Activated naive CD8-positive, alpha-beta T cell treated with anti-CD3 and anti-CD28 coated beads for 36 hours (primary cell): ENCODE results near the gene SP3. TPM values are rescaled to one million over a fixed set of nuclear protein-coding genes. Genes with fewer than 3 reads are reported as not detected.

Experiments
- DNase-seq: peaks from one replicate; pipeline ENCODE4 v3.0.0; 2021
- H3K27ac Mint-ChIP-seq: one replicate; pipeline ENCODE4 v1.8.0; 2022; ENCODE audit warnings: mild to moderate bottlenecking, moderate library complexity, mixed read lengths
- H3K27me3 Mint-ChIP-seq: one replicate; pipeline ENCODE4 v1.8.0; 2022; ENCODE audit warnings: mild to moderate bottlenecking, mixed read lengths
- H3K36me3 Mint-ChIP-seq: one replicate; pipeline ENCODE4 v1.8.0; 2021; ENCODE audit warnings: mild to moderate bottlenecking, mixed read lengths
- H3K4me1 Mint-ChIP-seq: one replicate; pipeline ENCODE4 v1.8.0; 2021; ENCODE audit warnings: mixed read lengths
- H3K4me3 Mint-ChIP-seq: one replicate; pipeline ENCODE4 v1.8.0; 2022; ENCODE audit warnings: mild to moderate bottlenecking, moderate library complexity, mixed read lengths
- H3K9me3 Mint-ChIP-seq: one replicate; pipeline ENCODE4 v1.8.0; 2022; ENCODE audit warnings: mixed read lengths
- total RNA-seq, 2 experiments: library from RNA; stranded (reverse); gene quantifications; one replicate each; pipeline ENCODE4 v1.2.3, GENCODE V29; 2021

Gene SP3
- total RNA-seq, 2 experiments from 2014 or later, result 84.7 to 86.8 TPM

- no peaks in the 10 kb centered on the region for H3K9me3 Mint-ChIP-seq
- H3K27me3 Mint-ChIP-seq, result no peaks in the 10 kb centered on the region
- H3K4me1 Mint-ChIP-seq, result peaks cover 4% of the 10 kb centered on the region
- H3K4me3 Mint-ChIP-seq, result no peak overlapping the region
- DNase-seq, result no peak
- H3K27ac Mint-ChIP-seq, result no peak overlapping the region
- H3K36me3 Mint-ChIP-seq, result no peaks in the 10 kb centered on the region
These were observed 20.4 kb upstream of the SP3 start for GRCh38 chr2:173985605-173985992.

GRCh38 chr2:173984866-173985604 is 19.9 kb upstream of the SP3 start:
- Mint-ChIP-seq H3K27me3 (no peaks in the 10 kb centered on the region), H3K27ac (no peak overlapping the region), H3K36me3 (no peaks in the 10 kb centered on the region), H3K4me3 (no peak overlapping the region), H3K9me3 (no peaks in the 10 kb centered on the region), H3K4me1 (peaks cover 4% of the 10 kb centered on the region)
- DNase-seq, result no peak

- H3K9me3 Mint-ChIP-seq, result no peaks in the 10 kb centered on the region
- H3K4me1 Mint-ChIP-seq, result peaks cover 8% of the 10 kb centered on the region
- no peaks in the 10 kb centered on the region for H3K27me3 Mint-ChIP-seq
- no peak overlapping the region for H3K4me3 Mint-ChIP-seq
- H3K36me3 Mint-ChIP-seq, result no peaks in the 10 kb centered on the region
- DNase-seq, result no peak
- H3K27ac Mint-ChIP-seq, result no peak overlapping the region
These were observed 18.3 kb upstream of the SP3 start for GRCh38 chr2:173983391-173983871.

- Mint-ChIP-seq H3K27ac (no peak overlapping the region), H3K9me3 (no peaks in the 10 kb centered on the region), H3K4me1 (peaks cover 10% of the 10 kb centered on the region), H3K4me3 (no peak overlapping the region), H3K27me3 (no peaks in the 10 kb centered on the region), H3K36me3 (no peaks in the 10 kb centered on the region)
- DNase-seq, result no peak
These were observed 17.7 kb upstream of the SP3 start for GRCh38 chr2:173982918-173983317.

- H3K4me1 Mint-ChIP-seq, result peaks cover 11% of the 10 kb centered on the region
- no peaks in the 10 kb centered on the region for H3K9me3 Mint-ChIP-seq
- DNase-seq, result no peak
- no peak overlapping the region for H3K27ac Mint-ChIP-seq
- H3K27me3 Mint-ChIP-seq, result no peaks in the 10 kb centered on the region
- no peaks in the 10 kb centered on the region for H3K36me3 Mint-ChIP-seq
- H3K4me3 Mint-ChIP-seq, result no peak overlapping the region
These were observed 17.1 kb upstream of the SP3 start for GRCh38 chr2:173982182-173982714.

- no peak overlapping the region for H3K4me3 Mint-ChIP-seq
- peaks cover 11% of the 10 kb centered on the region for H3K4me1 Mint-ChIP-seq
- no peaks in the 10 kb centered on the region for H3K27me3 Mint-ChIP-seq
- no peaks in the 10 kb centered on the region for H3K36me3 Mint-ChIP-seq
- DNase-seq, result no peak
- no peak overlapping the region for H3K27ac Mint-ChIP-seq
- no peaks in the 10 kb centered on the region for H3K9me3 Mint-ChIP-seq
These were observed 16.3 kb upstream of the SP3 start for GRCh38 chr2:173981520-173981919.

- Mint-ChIP-seq H3K4me1 (peaks cover 9% of the 10 kb centered on the region), H3K27ac (no peak overlapping the region), H3K9me3 (no peaks in the 10 kb centered on the region), H3K4me3 (no peak overlapping the region), H3K27me3 (peaks cover 7% of the 10 kb centered on the region), H3K36me3 (no peaks in the 10 kb centered on the region)
- DNase-seq, result no peak
These were observed 14.7 kb upstream of the SP3 start for GRCh38 chr2:173979751-173980351.

GRCh38 chr2:173978447-173978846 is 13.3 kb upstream of the SP3 start:
- peak overlapping the region; percentile 35 for H3K27ac Mint-ChIP-seq
- no peaks in the 10 kb centered on the region for H3K36me3 Mint-ChIP-seq
- H3K27me3 Mint-ChIP-seq, result peaks cover 9% of the 10 kb centered on the region
- no peak overlapping the region for H3K4me3 Mint-ChIP-seq
- DNase-seq, result peak; percentile 26
- no peaks in the 10 kb centered on the region for H3K9me3 Mint-ChIP-seq
- peaks cover 9% of the 10 kb centered on the region for H3K4me1 Mint-ChIP-seq

- Mint-ChIP-seq H3K27ac (no peak overlapping the region), H3K4me1 (peaks cover 5% of the 10 kb centered on the region), H3K9me3 (no peaks in the 10 kb centered on the region), H3K36me3 (no peaks in the 10 kb centered on the region), H3K27me3 (peaks cover 9% of the 10 kb centered on the region), H3K4me3 (no peak overlapping the region)
- no peak for DNase-seq
These were observed 7.5 kb upstream of the SP3 start for GRCh38 chr2:173972636-173973035.

GRCh38 chr2:173972165-173972564 is 7.0 kb upstream of the SP3 start:
- Mint-ChIP-seq H3K4me1 (peaks cover 5% of the 10 kb centered on the region), H3K9me3 (no peaks in the 10 kb centered on the region), H3K4me3 (no peak overlapping the region), H3K27me3 (peaks cover 9% of the 10 kb centered on the region), H3K36me3 (no peaks in the 10 kb centered on the region), H3K27ac (no peak overlapping the region)
- no peak for DNase-seq

- Mint-ChIP-seq H3K4me3 (no peak overlapping the region), H3K36me3 (peaks cover 3% of the 10 kb centered on the region), H3K4me1 (peaks cover 19% of the 10 kb centered on the region), H3K27me3 (peaks cover 5% of the 10 kb centered on the region), H3K9me3 (no peaks in the 10 kb centered on the region), H3K27ac (no peak overlapping the region)
- no peak for DNase-seq
These were observed 5.3 kb upstream of the SP3 start for GRCh38 chr2:173970516-173970924.

GRCh38 chr2:173969886-173970285 is 4.7 kb upstream of the SP3 start:
- Mint-ChIP-seq H3K4me3 (no peak overlapping the region), H3K4me1 (peaks cover 19% of the 10 kb centered on the region), H3K9me3 (no peaks in the 10 kb centered on the region), H3K27ac (no peak overlapping the region), H3K27me3 (peaks cover 2% of the 10 kb centered on the region), H3K36me3 (peaks cover 3% of the 10 kb centered on the region)
- no peak for DNase-seq

- Mint-ChIP-seq H3K27me3 (no peaks in the 10 kb centered on the region), H3K4me3 (no peak overlapping the region), H3K36me3 (peaks cover 3% of the 10 kb centered on the region), H3K9me3 (no peaks in the 10 kb centered on the region), H3K4me1 (peaks cover 19% of the 10 kb centered on the region), H3K27ac (no peak overlapping the region)
- DNase-seq, result no peak
These were observed 3.4 kb upstream of the SP3 start for GRCh38 chr2:173968551-173968950.

GRCh38 chr2:173966274-173967098 is 1.3 kb upstream of the SP3 start:
- H3K27ac Mint-ChIP-seq, result peak overlapping the region; percentile 99
- H3K4me1 Mint-ChIP-seq, result peaks cover 23% of the 10 kb centered on the region
- H3K36me3 Mint-ChIP-seq, result peaks cover 17% of the 10 kb centered on the region
- H3K9me3 Mint-ChIP-seq, result no peaks in the 10 kb centered on the region
- no peak for DNase-seq
- H3K27me3 Mint-ChIP-seq, result no peaks in the 10 kb centered on the region
- peak overlapping the region; percentile 96 for H3K4me3 Mint-ChIP-seq
